K562 (cell line): ENCODE measurements around the gene ZC3H18. TPM values are rescaled to one million over a fixed set of nuclear protein-coding genes. Genes with fewer than 3 reads are reported as not detected.
A peak's percentile ranks its signal among the peaks of the same experiment; 100 is the strongest.

Source experiments
- ATAC-seq: fragments of 200-7000 bp; cut with Tn5 transposase; 3 replicates; pipeline ENCODE4 v1.9.1; 2020; ENCODE audit warnings: moderate library complexity
- BruUV-seq: library from RNA; stranded (reverse); fragments of 400-500 nt; replicated peaks from 2 replicates; lab custom pipeline; 2021; lab: Mats Ljungman, UMichigan
- CTCF ChIA-PET: fragments of 300-600 bp; formaldehyde crosslinking; extraction: SDS; loops from one replicate; lab custom pipeline; 2021; ENCODE audit warnings: low intra/inter-chr PET ratio; lab: Yijun Ruan, JAX
- POLR2A ChIA-PET: fragments of 300-600, 350-650 bp; sonication (Branson Sonifier 250); formaldehyde crosslinking; extraction: SDS; loops from one replicate; lab custom pipeline; 2021; ENCODE audit warnings: antibody characterized with exemption, inconsistent platforms; lab: Yijun Ruan, JAX
- DNase-seq, 4 experiments: peaks; one replicate each; pipeline versions ENCODE4 v3.0.0 to v3.0.0-alpha.2; 2011 to 2018; ENCODE audit warnings: low spot score in 3 of 4, mixed read lengths in 3 of 4; ENCODE audit errors: extremely low read depth in 1 of 4
- FAIRE-seq: peaks from 2 replicates; lab custom pipeline; 2011; peaks lifted over from hg19 to GRCh38; lab: Jason Lieb, UNC
- H2AFZ ChIP-seq: 2 replicates; pipeline ENCODE4 v1.6.0; 2011; ENCODE audit warnings: low read depth, low read length, control low read depth, inconsistent platforms
- H3K27ac ChIP-seq: fragments of 200-600 bp; 3 replicates; pipeline ENCODE4 v1.8.0; 2011; ENCODE audit warnings: low read depth, mild to moderate bottlenecking, control low read depth, inconsistent platforms, low read length, moderate library complexity, mixed read lengths; ENCODE audit errors: extremely low read depth
- H3K27me3 ChIP-seq, 2 experiments: fragments of 300-600 bp in 1 of 2; 2 replicates in 1 of 2; 3 replicates in 1 of 2; pipeline versions ENCODE4 v1.6.0 to v1.8.0; 2011; ENCODE audit warnings: inconsistent platforms in 2 of 2, low read length in 2 of 2, mild to moderate bottlenecking in 1 of 2, mixed read lengths in 1 of 2, moderate library complexity in 1 of 2; ENCODE audit not compliant: control insufficient read depth in 2 of 2, insufficient read depth in 2 of 2
- H3K36me3 ChIP-seq: fragments of 300-600 bp; 3 replicates; pipeline ENCODE4 v1.8.0; 2011; ENCODE audit warnings: mild to moderate bottlenecking, low read length, inconsistent platforms; ENCODE audit not compliant: control insufficient read depth, insufficient read depth
- H3K4me1 ChIP-seq, 2 experiments: fragments of 200-600 bp in 1 of 2; replicated peaks in 1 of 2; 2 replicates in 1 of 2; 3 replicates in 1 of 2; pipeline versions ENCODE4 v1.5.1 to v1.8.0; 2011; ENCODE audit warnings: inconsistent platforms in 2 of 2, low read length in 2 of 2, mild to moderate bottlenecking in 1 of 2, mixed read lengths in 1 of 2, moderate library complexity in 1 of 2; ENCODE audit not compliant: control insufficient read depth in 2 of 2, insufficient read depth in 2 of 2
- H3K4me2 ChIP-seq: 2 replicates; pipeline ENCODE4 v1.6.1; 2011; ENCODE audit warnings: low read length, control low read depth, inconsistent platforms, mixed read lengths; ENCODE audit not compliant: insufficient read depth
- H3K4me3 ChIP-seq: fragments of 200-600 bp; sonication (generic), shearing (Covaris generic); 2 replicates; pipeline ENCODE4 v1.5.1; 2016; ENCODE audit warnings: control low read depth, inconsistent platforms
- H3K79me2 ChIP-seq: fragments of 200-600 bp; 3 replicates; pipeline ENCODE4 v1.8.0; 2011; ENCODE audit warnings: low read length, inconsistent platforms; ENCODE audit not compliant: control insufficient read depth, insufficient read depth
- H3K9ac ChIP-seq, 2 experiments: 2 replicates each; pipeline versions ENCODE4 v1.6.0 to v1.6.1; 2011; ENCODE audit warnings: low read depth in 2 of 2, low read length in 2 of 2, control low read depth in 1 of 2, inconsistent platforms in 1 of 2, mild to moderate bottlenecking in 1 of 2, mixed read lengths in 1 of 2; ENCODE audit not compliant: insufficient read depth in 1 of 2
- H3K9me1 ChIP-seq: one replicate; pipeline ENCODE4 v1.6.0; 2011; ENCODE audit warnings: inconsistent platforms, mild to moderate bottlenecking, low read length, moderate library complexity; ENCODE audit not compliant: control insufficient read depth, insufficient read depth
- H3K9me3 ChIP-seq: replicated peaks from 2 replicates; pipeline ENCODE4 v1.5.1; 2011; ENCODE audit warnings: low read depth, low read length, inconsistent platforms; ENCODE audit not compliant: control insufficient read depth, insufficient read depth
- H4K20me1 ChIP-seq: replicated peaks from 2 replicates; pipeline ENCODE4 v1.6.1; 2011; ENCODE audit warnings: low read length, inconsistent platforms, mixed read lengths; ENCODE audit not compliant: control insufficient read depth, insufficient read depth
- ASH1L ChIP-seq: fragments of 450-650 bp; IDR thresholded peaks from 2 replicates; pipeline ENCODE4 v1.6.1; 2018; ENCODE audit warnings: borderline replicate concordance, mild to moderate bottlenecking, low read depth; ENCODE audit not compliant: partially characterized antibody
- BHLHE40 ChIP-seq: IDR thresholded peaks from 2 replicates; pipeline ENCODE4 v1.6.1; 2011; ENCODE audit warnings: low read length, improper control_type of control experiment
- CBX8 ChIP-seq: fragments of 200-600 bp; sonication (generic); IDR thresholded peaks from 2 replicates; pipeline ENCODE4 v1.6.1; 2012; ENCODE audit warnings: borderline replicate concordance, mixed run types, low read depth, mild to moderate bottlenecking, moderate library complexity, mixed read lengths, low read length, control low read depth, inconsistent platforms; ENCODE audit not compliant: poor library complexity, severe bottlenecking; ENCODE audit errors: extremely low read depth
- COPS2 ChIP-seq: fragments of 450-650 bp; conservative IDR thresholded peaks from 2 replicates; pipeline ENCODE4 v1.6.1; 2016; ENCODE audit warnings: mild to moderate bottlenecking, moderate library complexity
- GABPA ChIP-seq: fragments of 200-800 bp; sonication (Bioruptor generic); conservative IDR thresholded peaks from 2 replicates; pipeline ENCODE4 v1.6.1; 2016; ENCODE audit warnings: low read depth, missing genetic modification characterization, missing compliant biosample characterization
- HNRNPK ChIP-seq: fragments of 200-400 bp; formaldehyde crosslinking; IDR thresholded peaks from one replicate; pipeline ENCODE4 v1.6.1; 2018; ENCODE audit warnings: mild to moderate bottlenecking, low read depth, low read length; ENCODE audit not compliant: poor library complexity, severe bottlenecking
- HNRNPL ChIP-seq: fragments of 200-400 bp; formaldehyde crosslinking; IDR thresholded peaks from 2 replicates; pipeline ENCODE4 v1.6.1; 2017; ENCODE audit warnings: low read depth, mild to moderate bottlenecking, low read length
- NR2C1 ChIP-seq, 2 experiments: fragments of 450-650 bp; IDR thresholded peaks; 2 replicates each; pipeline ENCODE4 v1.6.1; 2017; ENCODE audit warnings: mild to moderate bottlenecking in 2 of 2, antibody characterized with exemption in 1 of 2, inconsistent platforms in 1 of 2, missing compliant biosample characterization in 1 of 2, missing genetic modification characterization in 1 of 2
- NR2C2 ChIP-seq, 2 experiments: fragments of 200-800 bp in 1 of 2; sonication (Bioruptor generic) in 1 of 2; sonication (generic) in 1 of 2; formaldehyde crosslinking in 1 of 2; IDR thresholded peaks; 2 replicates each; pipeline versions ENCODE4 v1.6.1 to v1.8.0; 2016 to 2022; ENCODE audit warnings: mild to moderate bottlenecking in 1 of 2, missing compliant biosample characterization in 1 of 2, missing genetic modification characterization in 1 of 2, missing genetic modification reagents in 1 of 2
- TAF1 ChIP-seq: IDR thresholded peaks from 2 replicates; pipeline ENCODE4 v1.6.1; 2011; ENCODE audit warnings: mild to moderate bottlenecking, low read length, moderate library complexity; ENCODE audit not compliant: insufficient read depth, control insufficient read depth, severe bottlenecking; ENCODE audit errors: extremely low read depth
- TCF7 ChIP-seq: sonication (generic); IDR thresholded peaks from 2 replicates; pipeline ENCODE4 v1.6.1; 2016; ENCODE audit warnings: antibody characterized with exemption, borderline replicate concordance
- ZNF140 ChIP-seq: fragments of 250-450 bp; sonication (Bioruptor Pico); IDR thresholded peaks from 2 replicates; pipeline ENCODE4 v1.8.0; 2021; ENCODE audit warnings: moderate library complexity, mild to moderate bottlenecking, inconsistent platforms
- ZNF146 ChIP-seq: IDR thresholded peaks from one replicate; pipeline ENCODE4 v1.6.1; 2018; ENCODE audit warnings: missing compliant biosample characterization; ENCODE audit not compliant: unreplicated experiment
- ZNF408 ChIP-seq: fragments of 250-450 bp; sonication (Bioruptor Pico); IDR thresholded peaks from 2 replicates; pipeline ENCODE4 v1.4.0; 2020; ENCODE audit warnings: low read depth, mild to moderate bottlenecking, moderate library complexity
- ZNF57 ChIP-seq: fragments of 450-650 bp; formaldehyde crosslinking; IDR thresholded peaks from 2 replicates; pipeline ENCODE4 v1.4.0; 2020; ENCODE audit warnings: mild to moderate bottlenecking, moderate library complexity
- ZNF766 ChIP-seq: fragments of 200-800 bp; sonication (Bioruptor generic); conservative IDR thresholded peaks from 2 replicates; pipeline ENCODE4 v1.6.1; 2016; ENCODE audit warnings: missing genetic modification characterization, missing compliant biosample characterization
- WGBS: fragments of 100-300 bp; shearing (Covaris generic); methylation state at CpG from one replicate; pipeline ENCODE4 v1.1.6; 2016; ENCODE audit warnings: low coverage, mixed read lengths; ENCODE audit not compliant: insufficient coverage; ENCODE audit errors: missing lambda C conversion rate; 5-methylcytosine and 5-hydroxymethylcytosine counted together
- in situ Hi-C: fragments of 300-500 bp; cut with MboI; formaldehyde crosslinking; loops from 4 replicates; pipeline ENCODE4 v1.15.0; 2018; ENCODE audit warnings: inconsistent platforms, mixed read lengths
- intact Hi-C: fragments of 100-400 bp; cut with micrococcal nuclease; formaldehyde crosslinking; loops from 2 replicates; pipeline ENCODE4 v1.14.2; 2022
- polyA plus RNA-seq, 8 experiments: library from polyadenylated mRNA; depleted of rRNA in 4 of 8; stranded (reverse) in 5 of 8; unstranded in 3 of 8; fragments of >200 nt; fragmentation: Nextera tagmentation in 2 of 8; fragmentation: Illumina TruSeq in 1 of 8; extraction: Ambion mirVana in 2 of 8; extraction: Trizol in 1 of 8; gene quantifications; 2 replicates each; pipeline versions ENCODE4 v1.2.1 to v1.2.3, GENCODE V29; 2011 to 2014; ENCODE audit warnings: inconsistent platforms in 1 of 8, missing spikeins in 1 of 8
- total RNA-seq, 7 experiments: library from RNA; depleted of rRNA in 6 of 7; stranded (reverse); fragments of >200 nt in 6 of 7; fragmentation: Illumina TruSeq in 2 of 7; extraction: Trizol in 2 of 7; gene quantifications; 2 replicates each; pipeline versions ENCODE4 v1.2.1 to v1.2.3, GENCODE V29; 2011 to 2021; ENCODE audit warnings: low replicate concordance in 1 of 7
- TF ChIP-seq, protein P1 (sequence below): fragments of 150-350 bp; IDR thresholded peaks from 2 replicates; pipeline ENCODE4 v1.6.1; 2014; ENCODE audit warnings: low read depth, mild to moderate bottlenecking, low read length, borderline replicate concordance

Gene ZC3H18
- total and polyA plus RNA-seq, 9 of the 15 experiments (the other 6 are each of a cell fraction or from before 2014, with no cell fraction given), result 1.7 to 88.7 (median 26.9) TPM

DNA sequence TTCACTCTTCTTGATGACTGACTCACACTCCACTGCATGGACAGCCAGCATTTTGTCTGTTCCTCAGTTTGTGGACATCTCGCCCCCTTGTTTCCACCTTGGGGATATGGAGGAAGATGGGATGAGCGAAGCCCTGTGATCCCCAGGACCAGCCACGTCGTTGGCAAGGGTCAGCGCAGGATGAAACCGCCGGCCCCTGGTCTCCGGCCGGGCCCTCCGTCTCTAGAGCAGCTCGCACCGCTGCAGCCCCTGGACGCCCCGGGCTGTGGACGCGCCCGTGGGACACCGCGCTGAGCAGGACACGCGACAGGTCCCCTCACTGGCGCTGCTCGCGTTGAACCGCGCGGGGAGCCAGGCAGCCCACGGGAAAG is 604 bp upstream of the ZC3H18 start (continued):
- no peak for TF ChIP-seq HNRNPK

- BruUV-seq, result no TSS peak
- Histone ChIP-seq H2AFZ (peak overlapping the region; percentile 98), H3K27ac (peak overlapping the region; percentile 87), H3K9ac (peak overlapping the region; percentile 82 to 95), H3K4me3 (peak overlapping the region; percentile 79), H3K27me3 (no peaks in the 10 kb centered on the region), H3K4me1 (peaks cover 20 to 28% of the 10 kb centered on the region in 2 experiments; a peak in 4 of 5 replicates), H3K9me1 (no peaks in the 10 kb centered on the region), H4K20me1 (peaks cover 10% of the 10 kb centered on the region), H3K9me3 (no peaks in the 10 kb centered on the region), H3K4me2 (peak overlapping the region; percentile 90), H3K36me3 (peaks cover 39% of the 10 kb centered on the region), H3K79me2 (peaks cover 60% of the 10 kb centered on the region)
- no peak for FAIRE-seq
- peak; percentile 36 to 81 (median 72) for DNase-seq
- peak; percentile 45 for ATAC-seq
- intact Hi-C loops, result no loop called here
- ChIA-PET POLR2A (interaction anchor here (0.5 to 3.7 kb wide), 21 partner anchors 10 to 645 kb away, joined by 3 to 27 read pairs (median 4); partner anchors contain the start of gene SNAI3), CTCF (no interaction called here)
- WGBS, result 2% methylated on average over 28 of the region's 35 CpGs
- in situ Hi-C loops, result no loop called here
- no peak for TF ChIP-seq ZNF146 (CRISPR knock-in tag)
- no peak for TF ChIP-seq CBX8
- TF ChIP-seq, protein P1, sequence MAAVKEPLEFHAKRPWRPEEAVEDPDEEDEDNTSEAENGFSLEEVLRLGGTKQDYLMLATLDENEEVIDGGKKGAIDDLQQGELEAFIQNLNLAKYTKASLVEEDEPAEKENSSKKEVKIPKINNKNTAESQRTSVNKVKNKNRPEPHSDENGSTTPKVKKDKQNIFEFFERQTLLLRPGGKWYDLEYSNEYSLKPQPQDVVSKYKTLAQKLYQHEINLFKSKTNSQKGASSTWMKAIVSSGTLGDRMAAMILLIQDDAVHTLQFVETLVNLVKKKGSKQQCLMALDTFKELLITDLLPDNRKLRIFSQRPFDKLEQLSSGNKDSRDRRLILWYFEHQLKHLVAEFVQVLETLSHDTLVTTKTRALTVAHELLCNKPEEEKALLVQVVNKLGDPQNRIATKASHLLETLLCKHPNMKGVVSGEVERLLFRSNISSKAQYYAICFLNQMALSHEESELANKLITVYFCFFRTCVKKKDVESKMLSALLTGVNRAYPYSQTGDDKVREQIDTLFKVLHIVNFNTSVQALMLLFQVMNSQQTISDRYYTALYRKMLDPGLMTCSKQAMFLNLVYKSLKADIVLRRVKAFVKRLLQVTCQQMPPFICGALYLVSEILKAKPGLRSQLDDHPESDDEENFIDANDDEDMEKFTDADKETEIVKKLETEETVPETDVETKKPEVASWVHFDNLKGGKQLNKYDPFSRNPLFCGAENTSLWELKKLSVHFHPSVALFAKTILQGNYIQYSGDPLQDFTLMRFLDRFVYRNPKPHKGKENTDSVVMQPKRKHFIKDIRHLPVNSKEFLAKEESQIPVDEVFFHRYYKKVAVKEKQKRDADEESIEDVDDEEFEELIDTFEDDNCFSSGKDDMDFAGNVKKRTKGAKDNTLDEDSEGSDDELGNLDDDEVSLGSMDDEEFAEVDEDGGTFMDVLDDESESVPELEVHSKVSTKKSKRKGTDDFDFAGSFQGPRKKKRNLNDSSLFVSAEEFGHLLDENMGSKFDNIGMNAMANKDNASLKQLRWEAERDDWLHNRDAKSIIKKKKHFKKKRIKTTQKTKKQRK, result no peak
- TF ChIP-seq TAF1, result no peak
- TF ChIP-seq ASH1L, result no peak
- TF ChIP-seq ZNF57 (CRISPR knock-in tag), result no peak
- TF ChIP-seq NR2C2 (CRISPR knock-in tag; IDR thresholded peaks at IDR 0.05), result no peak
- TF ChIP-seq NR2C2 (tag; IDR thresholded peaks at IDR 0.05), result peak; percentile 87; the same call in 1 of the 2 replicates
- TF ChIP-seq ZNF408 (CRISPR knock-in tag), result no peak
- TF ChIP-seq COPS2, result no peak
- no peak for TF ChIP-seq BHLHE40
- no peak for TF ChIP-seq ZNF140 (CRISPR knock-in tag)
- TF ChIP-seq NR2C1 (IDR thresholded peaks at IDR 0.05), result no peak; the same call in 1 of the 2 replicates
- TF ChIP-seq NR2C1 (tag; IDR thresholded peaks at IDR 0.05), result 0 out of 2 replicates have a peak, but pooled peaks have one; percentile 21
- no peak for TF ChIP-seq HNRNPL
- 0 out of 2 replicates have a peak, but pooled peaks have one; percentile 44 for TF ChIP-seq ZNF766
- no peak for TF ChIP-seq GABPA (tag)
- no peak for TF ChIP-seq TCF7
Measured at GRCh38 chr16:88570691-88571092, 489 bp downstream of the ZC3H18 start.
